ENCODE data around the gene EIF2B5.

GRCh38 chr3:184157206-184157605 is 22.0 kb downstream of the EIF2B5 start:
- TF ChIP-seq CTCF (conservative IDR thresholded peaks at IDR 0.05; ENCODE audit: low read length) (no peak), EZH2phosphoT487 (IDR thresholded peaks at IDR 0.05; ENCODE audit: borderline replicate concordance, low read depth, low read length) (no peak)

Measured in OCI-LY7 (cell line).